NB4 (cell line): ENCODE results near the gene LRRFIP1.
A peak's percentile ranks its signal among the peaks of the same experiment; 100 is the strongest.

Experiments used
- DNase-seq: peaks from one replicate; pipeline ENCODE4 v3.0.0; 2010; ENCODE audit warnings: low read depth
- H3K4me3 ChIP-seq: one replicate; pipeline ENCODE4 v1.5.1; 2011; ENCODE audit warnings: mild to moderate bottlenecking, low read depth, low read length, moderate library complexity
- MYC ChIP-seq: IDR thresholded peaks from 2 replicates; pipeline ENCODE4 v1.6.1; 2011; ENCODE audit warnings: low read depth, low read length
- POLR2A ChIP-seq: IDR thresholded peaks from 2 replicates; pipeline ENCODE4 v1.6.1; 2011; ENCODE audit warnings: mild to moderate bottlenecking; ENCODE audit not compliant: insufficient read length; ENCODE audit errors: extremely low read depth
- TF ChIP-seq, protein P1 (sequence below): IDR thresholded peaks from one replicate; pipeline ENCODE4 v1.5.1; 2012; ENCODE audit warnings: low read depth, low read length
- TF ChIP-seq, protein P2 (sequence below): IDR thresholded peaks from 2 replicates; pipeline ENCODE4 v1.6.1; 2011; ENCODE audit warnings: low read depth, low read length

LRRFIP1 gene

DNA sequence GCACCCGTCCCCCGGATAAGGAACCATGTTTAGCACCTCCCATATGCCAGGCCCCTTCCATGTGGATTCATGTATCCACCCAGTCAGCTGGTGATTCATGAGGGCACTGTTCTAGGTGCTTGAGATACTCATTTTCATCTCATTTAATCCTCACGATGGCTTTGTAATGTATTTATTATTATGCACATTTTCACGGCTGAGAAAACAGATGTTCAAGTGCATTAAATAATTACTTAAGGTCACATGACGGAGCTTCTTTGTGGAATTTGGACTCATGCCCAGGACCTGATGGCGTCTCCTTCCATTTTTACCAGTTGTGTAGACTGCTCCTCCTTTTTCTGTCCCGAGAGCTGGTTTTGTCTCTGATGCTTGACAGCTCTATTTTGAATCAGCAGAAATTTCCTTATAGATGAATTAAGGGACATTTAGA lies 99.0 kb downstream of the LRRFIP1 start:
- no peak for DNase-seq
- H3K4me3 ChIP-seq: no peak overlapping the region

DNA sequence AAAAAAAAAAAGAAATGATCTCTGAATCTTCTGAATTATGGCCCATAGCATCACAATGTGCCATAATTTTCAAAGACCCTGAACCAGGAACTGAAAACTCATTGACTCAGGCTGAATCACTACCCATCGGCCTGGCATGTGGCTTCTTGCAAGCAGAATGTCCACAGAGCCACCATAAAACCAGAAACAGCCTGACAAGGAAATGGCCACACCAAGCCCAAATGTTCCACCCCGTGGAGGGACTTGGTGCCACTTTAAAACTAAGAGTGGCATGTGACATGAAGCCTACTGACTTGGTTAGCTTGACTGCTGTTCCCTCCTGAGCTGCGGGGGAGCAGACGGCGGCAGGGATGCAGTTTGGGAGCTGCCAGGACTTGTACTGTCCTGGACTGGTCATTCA lies 100.0 kb downstream of the LRRFIP1 start:
- H3K4me3 ChIP-seq: no peak overlapping the region
- TF ChIP-seq, protein P1, sequence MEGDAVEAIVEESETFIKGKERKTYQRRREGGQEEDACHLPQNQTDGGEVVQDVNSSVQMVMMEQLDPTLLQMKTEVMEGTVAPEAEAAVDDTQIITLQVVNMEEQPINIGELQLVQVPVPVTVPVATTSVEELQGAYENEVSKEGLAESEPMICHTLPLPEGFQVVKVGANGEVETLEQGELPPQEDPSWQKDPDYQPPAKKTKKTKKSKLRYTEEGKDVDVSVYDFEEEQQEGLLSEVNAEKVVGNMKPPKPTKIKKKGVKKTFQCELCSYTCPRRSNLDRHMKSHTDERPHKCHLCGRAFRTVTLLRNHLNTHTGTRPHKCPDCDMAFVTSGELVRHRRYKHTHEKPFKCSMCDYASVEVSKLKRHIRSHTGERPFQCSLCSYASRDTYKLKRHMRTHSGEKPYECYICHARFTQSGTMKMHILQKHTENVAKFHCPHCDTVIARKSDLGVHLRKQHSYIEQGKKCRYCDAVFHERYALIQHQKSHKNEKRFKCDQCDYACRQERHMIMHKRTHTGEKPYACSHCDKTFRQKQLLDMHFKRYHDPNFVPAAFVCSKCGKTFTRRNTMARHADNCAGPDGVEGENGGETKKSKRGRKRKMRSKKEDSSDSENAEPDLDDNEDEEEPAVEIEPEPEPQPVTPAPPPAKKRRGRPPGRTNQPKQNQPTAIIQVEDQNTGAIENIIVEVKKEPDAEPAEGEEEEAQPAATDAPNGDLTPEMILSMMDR: no peak
- TF ChIP-seq, protein P2, sequence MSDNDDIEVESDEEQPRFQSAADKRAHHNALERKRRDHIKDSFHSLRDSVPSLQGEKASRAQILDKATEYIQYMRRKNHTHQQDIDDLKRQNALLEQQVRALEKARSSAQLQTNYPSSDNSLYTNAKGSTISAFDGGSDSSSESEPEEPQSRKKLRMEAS: no peak
- TF ChIP-seq POLR2A (no peak), MYC (no peak)
- DNase-seq: peak; percentile 45

More for the DNA sequence above, 99.0 kb downstream of the LRRFIP1 start:
- TF ChIP-seq, protein P2: no peak

DNA sequence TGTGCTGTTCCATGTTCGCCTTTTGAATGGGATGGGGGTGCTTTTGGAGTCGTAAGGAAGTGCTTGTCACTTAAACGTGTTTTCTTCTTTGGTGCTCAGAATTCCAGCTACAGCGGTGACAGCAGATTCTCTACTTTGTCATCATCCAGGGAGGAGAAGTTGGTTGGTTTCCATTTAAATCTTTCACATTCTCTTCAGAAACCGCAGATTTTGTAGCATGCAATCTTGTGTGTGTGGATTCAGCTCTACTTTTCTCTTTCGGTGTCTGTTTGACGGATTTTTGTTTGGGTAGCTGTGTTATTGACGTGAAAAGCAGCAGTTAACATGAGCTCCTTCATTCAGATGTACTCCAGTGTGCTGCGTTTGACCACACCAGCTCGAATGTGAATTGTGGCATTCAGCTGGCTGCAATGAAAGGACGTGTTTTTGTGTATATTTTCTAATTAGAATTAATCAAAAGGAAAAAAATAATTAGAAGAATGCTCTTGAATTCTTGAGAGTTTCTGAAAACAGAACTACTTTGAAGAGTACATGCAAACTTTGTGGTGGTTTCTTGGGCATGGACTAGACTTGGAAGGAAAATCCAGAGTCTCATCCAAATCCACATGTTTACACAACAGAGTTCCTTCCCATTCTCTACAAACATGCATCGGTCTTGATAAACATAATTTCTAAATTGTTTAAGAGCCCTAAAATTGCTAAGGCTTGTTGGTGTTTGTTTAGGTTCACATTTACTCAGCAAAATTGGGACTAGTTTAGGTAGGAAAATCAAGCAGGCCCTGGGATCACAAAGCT lies 102.5 kb downstream of the LRRFIP1 start:
- no peak overlapping the region for H3K4me3 ChIP-seq
- DNase-seq: no peak
- TF ChIP-seq POLR2A: no peak
- TF ChIP-seq, protein P1: no peak

DNA sequence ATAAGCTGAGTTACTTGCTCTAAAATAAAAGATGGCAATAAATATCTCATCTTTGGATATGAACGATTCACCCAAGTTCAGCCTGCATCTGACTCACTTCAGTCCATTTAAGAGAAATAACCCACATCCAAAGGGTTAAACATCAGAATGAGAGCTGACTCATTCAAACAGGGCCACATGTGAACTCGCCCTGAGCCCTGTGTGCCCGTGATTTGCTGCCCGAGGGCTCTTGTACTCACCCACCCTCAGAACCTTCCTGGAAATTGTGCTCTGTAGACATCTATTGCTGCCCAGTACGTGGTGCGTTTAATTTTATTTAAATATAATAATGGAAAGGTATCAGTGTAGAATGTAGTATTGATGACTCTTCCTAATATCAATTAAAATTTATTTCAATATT lies 104.3 kb downstream of the LRRFIP1 start:
- H3K4me3 ChIP-seq: no peak overlapping the region
- no peak for TF ChIP-seq MYC
- TF ChIP-seq, protein P1: no peak
- TF ChIP-seq, protein P2: no peak
- TF ChIP-seq POLR2A: no peak
- peak; percentile 42 for DNase-seq

DNA sequence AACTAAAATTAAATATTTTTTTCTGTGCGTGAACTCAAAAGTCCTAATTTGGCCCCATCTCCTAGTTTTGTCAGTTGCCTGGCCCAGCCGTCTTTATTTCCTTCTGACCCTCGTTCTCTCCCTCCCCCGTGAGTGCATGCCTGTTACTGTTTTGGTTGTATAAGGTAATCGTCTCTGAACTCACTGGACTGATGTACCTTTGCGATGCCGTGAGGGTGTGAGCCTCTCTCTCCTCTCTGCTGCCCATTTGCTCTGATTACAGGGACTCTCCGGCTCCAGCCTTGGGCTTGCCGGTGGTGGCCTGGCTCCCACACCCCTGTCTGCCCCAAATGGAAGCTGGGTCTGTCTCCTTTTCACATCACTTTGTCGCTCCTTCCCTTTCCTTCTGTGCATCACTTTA lies 104.7 kb downstream of the LRRFIP1 start:
- H3K4me3 ChIP-seq: no peak overlapping the region
- TF ChIP-seq, protein P2: no peak
- no peak for TF ChIP-seq POLR2A
- TF ChIP-seq, protein P1: no peak
- no peak for TF ChIP-seq MYC
- no peak for DNase-seq

DNA sequence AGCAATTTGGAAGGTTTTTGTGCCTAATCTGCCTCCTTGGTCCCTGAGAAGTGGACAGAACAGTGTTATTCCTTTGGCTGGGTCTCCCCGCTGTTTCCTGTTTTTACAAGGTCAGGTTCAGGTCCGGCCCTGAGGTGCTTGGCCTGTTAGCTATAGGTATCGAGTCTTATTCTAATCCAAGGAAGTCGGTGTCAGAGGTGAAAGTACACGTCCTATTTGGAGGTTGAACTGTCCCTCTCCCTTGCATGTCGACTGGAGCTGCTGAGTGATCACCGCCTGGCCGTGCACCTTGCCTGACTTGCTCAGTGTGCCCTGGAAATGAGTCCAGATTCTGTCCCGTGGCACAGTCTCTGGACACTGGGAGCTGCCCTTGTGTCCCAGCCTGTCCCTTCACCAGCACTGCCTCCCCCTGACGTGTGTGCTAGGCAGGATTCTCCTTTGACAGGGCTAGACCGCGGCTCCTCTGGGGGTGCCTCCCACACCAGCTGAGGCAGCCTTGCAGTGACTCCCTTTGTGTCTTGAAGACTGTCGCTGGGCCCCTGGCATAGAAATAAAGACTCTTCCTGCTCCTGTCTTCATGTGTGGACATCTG lies 105.5 kb downstream of the LRRFIP1 start:
- TF ChIP-seq, protein P1: no peak
- TF ChIP-seq, protein P2: no peak
- no peak for TF ChIP-seq POLR2A
- TF ChIP-seq MYC: no peak
- H3K4me3 ChIP-seq: no peak overlapping the region
- DNase-seq: peak; percentile 71
